HEK293 (cell line): ENCODE data around the gene PPOX.

Experiments used
- GLIS2 ChIP-seq: fragments of 450-650 bp; formaldehyde crosslinking; IDR thresholded peaks from 2 replicates; pipeline ENCODE4 v1.5.1; 2016; ENCODE audit warnings: missing biosample characterization, missing genetic modification characterization
- PRDM1 ChIP-seq: fragments of 450-650 bp; formaldehyde crosslinking; IDR thresholded peaks from 2 replicates; pipeline ENCODE4; 2016; ENCODE audit warnings: missing biosample characterization, missing genetic modification characterization
- SCRT1 ChIP-seq: fragments of 450-650 bp; formaldehyde crosslinking; IDR thresholded peaks from 2 replicates; pipeline ENCODE4 v1.5.1; 2016; ENCODE audit warnings: missing biosample characterization, missing genetic modification characterization, borderline replicate concordance
- SP3 ChIP-seq: fragments of 450-650 bp; formaldehyde crosslinking; IDR thresholded peaks from 2 replicates; pipeline ENCODE4 v1.5.1; 2016; ENCODE audit warnings: missing biosample characterization, missing genetic modification characterization
- ZBTB48 ChIP-seq: fragments of 450-650 bp; formaldehyde crosslinking; IDR thresholded peaks from 2 replicates; pipeline ENCODE4 v1.5.1; 2016; ENCODE audit warnings: missing biosample characterization, missing genetic modification characterization
- ZNF175 ChIP-seq: fragments of 450-650 bp; formaldehyde crosslinking; IDR thresholded peaks from 2 replicates; pipeline ENCODE4 v1.5.1; 2016; ENCODE audit warnings: missing biosample characterization, missing genetic modification characterization
- ZNF2 ChIP-seq: fragments of 450-650 bp; formaldehyde crosslinking; IDR thresholded peaks from 2 replicates; pipeline ENCODE4 v1.5.1; 2016; ENCODE audit warnings: missing biosample characterization, missing genetic modification characterization
- ZNF521 ChIP-seq: fragments of 450-650 bp; formaldehyde crosslinking; IDR thresholded peaks from 2 replicates; pipeline ENCODE4 v1.5.1; 2017; ENCODE audit warnings: missing biosample characterization, mild to moderate bottlenecking, missing genetic modification characterization
- ZNF561 ChIP-seq: fragments of 450-650 bp; IDR thresholded peaks from 2 replicates; pipeline ENCODE4 v1.5.1; 2018; ENCODE audit warnings: missing biosample characterization, missing genetic modification characterization, borderline replicate concordance
- ZNF600 ChIP-seq: fragments of 450-650 bp; formaldehyde crosslinking; IDR thresholded peaks from 2 replicates; pipeline ENCODE4 v1.5.1; 2016; ENCODE audit warnings: missing biosample characterization, missing genetic modification characterization
- ZNF621 ChIP-seq: fragments of 450-650 bp; formaldehyde crosslinking; IDR thresholded peaks from 2 replicates; pipeline ENCODE4 v1.5.1; 2017; ENCODE audit warnings: missing biosample characterization, missing genetic modification characterization
- TF ChIP-seq, protein P1 (sequence below): fragments of 450-650 bp; formaldehyde crosslinking; IDR thresholded peaks from 2 replicates; pipeline ENCODE4 v1.5.1; 2016; ENCODE audit warnings: missing biosample characterization, missing genetic modification characterization
- TF ChIP-seq, protein P2 (sequence below): fragments of 450-650 bp; formaldehyde crosslinking; conservative IDR thresholded peaks from 2 replicates; pipeline ENCODE4 v1.5.1; 2016; ENCODE audit warnings: low read depth, missing biosample characterization, missing genetic modification characterization
- TF ChIP-seq, protein P3 (sequence below): fragments of 450-650 bp; formaldehyde crosslinking; IDR thresholded peaks from 2 replicates; pipeline ENCODE4 v1.5.1; 2017; ENCODE audit warnings: missing biosample characterization, missing genetic modification characterization
- TF ChIP-seq, protein P4 (sequence below): fragments of 450-650 bp; formaldehyde crosslinking; IDR thresholded peaks from 2 replicates; pipeline ENCODE4 v1.5.1; 2016; ENCODE audit warnings: missing biosample characterization, missing genetic modification characterization
- TF ChIP-seq, protein P5 (sequence below): fragments of 450-650 bp; formaldehyde crosslinking; IDR thresholded peaks from 2 replicates; pipeline ENCODE4 v1.5.1; 2016; ENCODE audit warnings: missing biosample characterization, missing genetic modification characterization
- TF ChIP-seq, protein P6 (sequence below): fragments of 450-650 bp; formaldehyde crosslinking; IDR thresholded peaks from 2 replicates; pipeline ENCODE4 v1.5.1; 2016; ENCODE audit warnings: missing biosample characterization, missing genetic modification characterization
- TF ChIP-seq, protein P7 (sequence below): fragments of 450-650 bp; formaldehyde crosslinking; IDR thresholded peaks from 2 replicates; pipeline ENCODE4 v1.5.1; 2016; ENCODE audit warnings: missing biosample characterization, missing genetic modification characterization
- TF ChIP-seq, protein P8 (sequence below): fragments of 450-650 bp; formaldehyde crosslinking; IDR thresholded peaks from 2 replicates; pipeline ENCODE4 v1.5.1; 2016; ENCODE audit warnings: missing biosample characterization, missing genetic modification characterization

Gene PPOX

DNA sequence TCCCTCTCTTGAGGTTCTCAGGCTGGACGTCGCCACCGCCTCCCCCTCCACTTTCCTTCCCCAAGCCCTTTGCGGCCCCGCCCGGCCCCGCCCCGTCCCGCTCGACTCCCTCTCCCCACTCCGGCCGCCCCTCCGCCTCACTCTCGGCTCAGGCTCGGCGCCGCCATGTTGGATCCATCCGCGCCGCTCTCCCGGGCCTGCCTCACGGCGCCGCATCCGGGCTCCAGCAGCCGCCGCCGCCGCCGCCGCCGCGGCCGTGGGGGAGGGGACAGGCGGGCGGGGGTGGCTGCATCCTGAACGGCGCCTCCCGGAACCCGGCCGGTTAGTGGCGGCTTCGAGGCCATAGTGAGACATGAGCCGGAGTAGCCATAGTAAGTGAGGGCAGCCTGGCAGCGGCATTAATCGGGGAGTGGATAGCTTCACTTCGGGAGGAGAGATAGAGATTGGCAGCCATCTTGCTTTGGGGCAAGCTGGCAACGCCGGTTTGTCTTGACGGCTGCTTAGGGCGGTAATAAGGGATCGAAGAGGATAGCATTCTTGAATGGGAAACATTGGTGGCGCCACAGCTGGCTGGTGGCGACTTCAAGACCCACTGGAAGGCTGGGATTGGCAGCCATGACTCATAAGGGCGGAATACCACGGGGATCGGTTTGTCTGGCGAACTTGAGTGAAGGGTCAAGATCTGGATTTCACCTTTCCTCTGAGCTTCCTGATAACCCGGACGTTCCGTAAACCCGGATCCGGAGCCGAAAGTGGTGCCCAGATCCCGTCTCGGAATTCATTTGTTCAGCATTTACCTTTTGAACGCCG is 33.6 kb upstream of the PPOX start, which contains the start of gene DEDD (continued):
- TF ChIP-seq, protein P1, sequence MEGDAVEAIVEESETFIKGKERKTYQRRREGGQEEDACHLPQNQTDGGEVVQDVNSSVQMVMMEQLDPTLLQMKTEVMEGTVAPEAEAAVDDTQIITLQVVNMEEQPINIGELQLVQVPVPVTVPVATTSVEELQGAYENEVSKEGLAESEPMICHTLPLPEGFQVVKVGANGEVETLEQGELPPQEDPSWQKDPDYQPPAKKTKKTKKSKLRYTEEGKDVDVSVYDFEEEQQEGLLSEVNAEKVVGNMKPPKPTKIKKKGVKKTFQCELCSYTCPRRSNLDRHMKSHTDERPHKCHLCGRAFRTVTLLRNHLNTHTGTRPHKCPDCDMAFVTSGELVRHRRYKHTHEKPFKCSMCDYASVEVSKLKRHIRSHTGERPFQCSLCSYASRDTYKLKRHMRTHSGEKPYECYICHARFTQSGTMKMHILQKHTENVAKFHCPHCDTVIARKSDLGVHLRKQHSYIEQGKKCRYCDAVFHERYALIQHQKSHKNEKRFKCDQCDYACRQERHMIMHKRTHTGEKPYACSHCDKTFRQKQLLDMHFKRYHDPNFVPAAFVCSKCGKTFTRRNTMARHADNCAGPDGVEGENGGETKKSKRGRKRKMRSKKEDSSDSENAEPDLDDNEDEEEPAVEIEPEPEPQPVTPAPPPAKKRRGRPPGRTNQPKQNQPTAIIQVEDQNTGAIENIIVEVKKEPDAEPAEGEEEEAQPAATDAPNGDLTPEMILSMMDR (tag by site-specific recombination), result peak; percentile 71; the same call in 1 of the 2 replicates
- no peak for TF ChIP-seq ZNF2
- TF ChIP-seq, protein P2, sequence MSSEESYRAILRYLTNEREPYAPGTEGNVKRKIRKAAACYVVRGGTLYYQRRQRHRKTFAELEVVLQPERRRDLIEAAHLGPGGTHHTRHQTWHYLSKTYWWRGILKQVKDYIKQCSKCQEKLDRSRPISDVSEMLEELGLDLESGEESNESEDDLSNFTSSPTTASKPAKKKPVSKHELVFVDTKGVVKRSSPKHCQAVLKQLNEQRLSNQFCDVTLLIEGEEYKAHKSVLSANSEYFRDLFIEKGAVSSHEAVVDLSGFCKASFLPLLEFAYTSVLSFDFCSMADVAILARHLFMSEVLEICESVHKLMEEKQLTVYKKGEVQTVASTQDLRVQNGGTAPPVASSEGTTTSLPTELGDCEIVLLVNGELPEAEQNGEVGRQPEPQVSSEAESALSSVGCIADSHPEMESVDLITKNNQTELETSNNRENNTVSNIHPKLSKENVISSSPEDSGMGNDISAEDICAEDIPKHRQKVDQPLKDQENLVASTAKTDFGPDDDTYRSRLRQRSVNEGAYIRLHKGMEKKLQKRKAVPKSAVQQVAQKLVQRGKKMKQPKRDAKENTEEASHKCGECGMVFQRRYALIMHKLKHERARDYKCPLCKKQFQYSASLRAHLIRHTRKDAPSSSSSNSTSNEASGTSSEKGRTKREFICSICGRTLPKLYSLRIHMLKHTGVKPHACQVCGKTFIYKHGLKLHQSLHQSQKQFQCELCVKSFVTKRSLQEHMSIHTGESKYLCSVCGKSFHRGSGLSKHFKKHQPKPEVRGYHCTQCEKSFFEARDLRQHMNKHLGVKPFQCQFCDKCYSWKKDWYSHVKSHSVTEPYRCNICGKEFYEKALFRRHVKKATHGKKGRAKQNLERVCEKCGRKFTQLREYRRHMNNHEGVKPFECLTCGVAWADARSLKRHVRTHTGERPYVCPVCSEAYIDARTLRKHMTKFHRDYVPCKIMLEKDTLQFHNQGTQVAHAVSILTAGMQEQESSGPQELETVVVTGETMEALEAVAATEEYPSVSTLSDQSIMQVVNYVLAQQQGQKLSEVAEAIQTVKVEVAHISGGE, result peak; percentile 97
- TF ChIP-seq, protein P3, sequence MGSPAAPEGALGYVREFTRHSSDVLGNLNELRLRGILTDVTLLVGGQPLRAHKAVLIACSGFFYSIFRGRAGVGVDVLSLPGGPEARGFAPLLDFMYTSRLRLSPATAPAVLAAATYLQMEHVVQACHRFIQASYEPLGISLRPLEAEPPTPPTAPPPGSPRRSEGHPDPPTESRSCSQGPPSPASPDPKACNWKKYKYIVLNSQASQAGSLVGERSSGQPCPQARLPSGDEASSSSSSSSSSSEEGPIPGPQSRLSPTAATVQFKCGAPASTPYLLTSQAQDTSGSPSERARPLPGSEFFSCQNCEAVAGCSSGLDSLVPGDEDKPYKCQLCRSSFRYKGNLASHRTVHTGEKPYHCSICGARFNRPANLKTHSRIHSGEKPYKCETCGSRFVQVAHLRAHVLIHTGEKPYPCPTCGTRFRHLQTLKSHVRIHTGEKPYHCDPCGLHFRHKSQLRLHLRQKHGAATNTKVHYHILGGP (tag by site-specific recombination), result no peak
- TF ChIP-seq ZBTB48 (tag by site-specific recombination), result peak; percentile 99
- TF ChIP-seq, protein P4, sequence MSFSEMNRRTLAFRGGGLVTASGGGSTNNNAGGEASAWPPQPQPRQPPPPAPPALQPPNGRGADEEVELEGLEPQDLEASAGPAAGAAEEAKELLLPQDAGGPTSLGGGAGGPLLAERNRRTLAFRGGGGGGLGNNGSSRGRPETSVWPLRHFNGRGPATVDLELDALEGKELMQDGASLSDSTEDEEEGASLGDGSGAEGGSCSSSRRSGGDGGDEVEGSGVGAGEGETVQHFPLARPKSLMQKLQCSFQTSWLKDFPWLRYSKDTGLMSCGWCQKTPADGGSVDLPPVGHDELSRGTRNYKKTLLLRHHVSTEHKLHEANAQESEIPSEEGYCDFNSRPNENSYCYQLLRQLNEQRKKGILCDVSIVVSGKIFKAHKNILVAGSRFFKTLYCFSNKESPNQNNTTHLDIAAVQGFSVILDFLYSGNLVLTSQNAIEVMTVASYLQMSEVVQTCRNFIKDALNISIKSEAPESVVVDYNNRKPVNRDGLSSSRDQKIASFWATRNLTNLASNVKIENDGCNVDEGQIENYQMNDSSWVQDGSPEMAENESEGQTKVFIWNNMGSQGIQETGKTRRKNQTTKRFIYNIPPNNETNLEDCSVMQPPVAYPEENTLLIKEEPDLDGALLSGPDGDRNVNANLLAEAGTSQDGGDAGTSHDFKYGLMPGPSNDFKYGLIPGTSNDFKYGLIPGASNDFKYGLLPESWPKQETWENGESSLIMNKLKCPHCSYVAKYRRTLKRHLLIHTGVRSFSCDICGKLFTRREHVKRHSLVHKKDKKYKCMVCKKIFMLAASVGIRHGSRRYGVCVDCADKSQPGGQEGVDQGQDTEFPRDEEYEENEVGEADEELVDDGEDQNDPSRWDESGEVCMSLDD, result 0 out of 2 replicates have a peak, but pooled peaks have one; percentile 5
- TF ChIP-seq ZNF175 (tag by site-specific recombination), result no peak
- TF ChIP-seq ZNF561 (tag by site-specific recombination), result peak; percentile 72; the same call in 1 of the 2 replicates
- TF ChIP-seq, protein P5, sequence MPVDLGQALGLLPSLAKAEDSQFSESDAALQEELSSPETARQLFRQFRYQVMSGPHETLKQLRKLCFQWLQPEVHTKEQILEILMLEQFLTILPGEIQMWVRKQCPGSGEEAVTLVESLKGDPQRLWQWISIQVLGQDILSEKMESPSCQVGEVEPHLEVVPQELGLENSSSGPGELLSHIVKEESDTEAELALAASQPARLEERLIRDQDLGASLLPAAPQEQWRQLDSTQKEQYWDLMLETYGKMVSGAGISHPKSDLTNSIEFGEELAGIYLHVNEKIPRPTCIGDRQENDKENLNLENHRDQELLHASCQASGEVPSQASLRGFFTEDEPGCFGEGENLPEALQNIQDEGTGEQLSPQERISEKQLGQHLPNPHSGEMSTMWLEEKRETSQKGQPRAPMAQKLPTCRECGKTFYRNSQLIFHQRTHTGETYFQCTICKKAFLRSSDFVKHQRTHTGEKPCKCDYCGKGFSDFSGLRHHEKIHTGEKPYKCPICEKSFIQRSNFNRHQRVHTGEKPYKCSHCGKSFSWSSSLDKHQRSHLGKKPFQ (tag by site-specific recombination), result no peak
- no peak for TF ChIP-seq ZNF621 (tag by site-specific recombination)
- TF ChIP-seq, protein P6, sequence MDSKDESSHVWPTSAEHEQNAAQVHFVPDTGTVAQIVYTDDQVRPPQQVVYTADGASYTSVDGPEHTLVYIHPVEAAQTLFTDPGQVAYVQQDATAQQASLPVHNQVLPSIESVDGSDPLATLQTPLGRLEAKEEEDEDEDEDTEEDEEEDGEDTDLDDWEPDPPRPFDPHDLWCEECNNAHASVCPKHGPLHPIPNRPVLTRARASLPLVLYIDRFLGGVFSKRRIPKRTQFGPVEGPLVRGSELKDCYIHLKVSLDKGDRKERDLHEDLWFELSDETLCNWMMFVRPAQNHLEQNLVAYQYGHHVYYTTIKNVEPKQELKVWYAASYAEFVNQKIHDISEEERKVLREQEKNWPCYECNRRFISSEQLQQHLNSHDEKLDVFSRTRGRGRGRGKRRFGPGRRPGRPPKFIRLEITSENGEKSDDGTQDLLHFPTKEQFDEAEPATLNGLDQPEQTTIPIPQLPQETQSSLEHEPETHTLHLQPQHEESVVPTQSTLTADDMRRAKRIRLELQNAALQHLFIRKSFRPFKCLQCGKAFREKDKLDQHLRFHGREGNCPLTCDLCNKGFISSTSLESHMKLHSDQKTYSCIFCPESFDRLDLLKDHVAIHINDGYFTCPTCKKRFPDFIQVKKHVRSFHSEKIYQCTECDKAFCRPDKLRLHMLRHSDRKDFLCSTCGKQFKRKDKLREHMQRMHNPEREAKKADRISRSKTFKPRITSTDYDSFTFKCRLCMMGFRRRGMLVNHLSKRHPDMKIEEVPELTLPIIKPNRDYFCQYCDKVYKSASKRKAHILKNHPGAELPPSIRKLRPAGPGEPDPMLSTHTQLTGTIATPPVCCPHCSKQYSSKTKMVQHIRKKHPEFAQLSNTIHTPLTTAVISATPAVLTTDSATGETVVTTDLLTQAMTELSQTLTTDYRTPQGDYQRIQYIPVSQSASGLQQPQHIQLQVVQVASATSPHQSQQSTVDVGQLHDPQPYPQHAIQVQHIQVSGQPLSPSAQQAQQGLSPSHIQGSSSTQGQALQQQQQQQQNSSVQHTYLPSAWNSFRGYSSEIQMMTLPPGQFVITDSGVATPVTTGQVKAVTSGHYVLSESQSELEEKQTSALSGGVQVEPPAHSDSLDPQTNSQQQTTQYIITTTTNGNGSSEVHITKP (tag by site-specific recombination), result peak; percentile 42
- TF ChIP-seq, protein P7, sequence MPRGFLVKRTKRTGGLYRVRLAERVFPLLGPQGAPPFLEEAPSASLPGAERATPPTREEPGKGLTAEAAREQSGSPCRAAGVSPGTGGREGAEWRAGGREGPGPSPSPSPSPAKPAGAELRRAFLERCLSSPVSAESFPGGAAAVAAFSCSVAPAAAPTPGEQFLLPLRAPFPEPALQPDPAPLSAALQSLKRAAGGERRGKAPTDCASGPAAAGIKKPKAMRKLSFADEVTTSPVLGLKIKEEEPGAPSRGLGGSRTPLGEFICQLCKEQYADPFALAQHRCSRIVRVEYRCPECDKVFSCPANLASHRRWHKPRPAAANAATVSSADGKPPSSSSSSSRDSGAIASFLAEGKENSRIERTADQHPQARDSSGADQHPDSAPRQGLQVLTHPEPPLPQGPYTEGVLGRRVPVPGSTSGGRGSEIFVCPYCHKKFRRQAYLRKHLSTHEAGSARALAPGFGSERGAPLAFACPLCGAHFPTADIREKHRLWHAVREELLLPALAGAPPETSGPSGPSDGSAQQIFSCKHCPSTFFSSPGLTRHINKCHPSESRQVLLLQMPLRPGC (tag by site-specific recombination), result peak; percentile 35; the same call in 1 of the 2 replicates
- no peak for TF ChIP-seq GLIS2 (tag by site-specific recombination)
- no peak for TF ChIP-seq ZNF521
- TF ChIP-seq PRDM1, result 0 out of 2 replicates have a peak, but pooled peaks have one; percentile 44
- peak; percentile 89 for TF ChIP-seq SP3
- peak; percentile 88 for TF ChIP-seq ZNF600
- no peak for TF ChIP-seq SCRT1 (tag by site-specific recombination)
- TF ChIP-seq, protein P8, sequence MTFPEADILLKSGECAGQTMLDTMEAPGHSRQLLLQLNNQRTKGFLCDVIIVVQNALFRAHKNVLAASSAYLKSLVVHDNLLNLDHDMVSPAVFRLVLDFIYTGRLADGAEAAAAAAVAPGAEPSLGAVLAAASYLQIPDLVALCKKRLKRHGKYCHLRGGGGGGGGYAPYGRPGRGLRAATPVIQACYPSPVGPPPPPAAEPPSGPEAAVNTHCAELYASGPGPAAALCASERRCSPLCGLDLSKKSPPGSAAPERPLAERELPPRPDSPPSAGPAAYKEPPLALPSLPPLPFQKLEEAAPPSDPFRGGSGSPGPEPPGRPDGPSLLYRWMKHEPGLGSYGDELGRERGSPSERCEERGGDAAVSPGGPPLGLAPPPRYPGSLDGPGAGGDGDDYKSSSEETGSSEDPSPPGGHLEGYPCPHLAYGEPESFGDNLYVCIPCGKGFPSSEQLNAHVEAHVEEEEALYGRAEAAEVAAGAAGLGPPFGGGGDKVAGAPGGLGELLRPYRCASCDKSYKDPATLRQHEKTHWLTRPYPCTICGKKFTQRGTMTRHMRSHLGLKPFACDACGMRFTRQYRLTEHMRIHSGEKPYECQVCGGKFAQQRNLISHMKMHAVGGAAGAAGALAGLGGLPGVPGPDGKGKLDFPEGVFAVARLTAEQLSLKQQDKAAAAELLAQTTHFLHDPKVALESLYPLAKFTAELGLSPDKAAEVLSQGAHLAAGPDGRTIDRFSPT, result peak; percentile 20; the same call in 1 of the 2 replicates
